Esophagus squamous epithelium (tissue), 5 donors: ENCODE results near the gene THUMPD3. TPM values are rescaled to one million over a fixed set of nuclear protein-coding genes. Genes with fewer than 3 reads are reported as not detected.

Experiments used
- DNase-seq: peaks from one replicate; lab custom pipeline; 2025; lab: John Stamatoyannopoulos, UW
- H3K27ac ChIP-seq, 4 donors: fragments of 200-600 bp; sonication (generic); one replicate each; pipeline ENCODE4 v1.5.1; 2016 to 2019; ENCODE audit warnings: mild to moderate bottlenecking in 1 of 4
- H3K27me3 ChIP-seq, 4 donors: fragments of 200-600 bp; sonication (generic); 1 replicate in 3 of 4; 2 replicates in 1 of 4; pipeline versions ENCODE4 v1.5.1 to v1.6.0; 2017 to 2021; ENCODE audit warnings: antibody characterized with exemption in 1 of 4
- H3K36me3 ChIP-seq, 3 donors: fragments of 200-600 bp; sonication (generic); one replicate each; pipeline ENCODE4 v1.5.1; 2016 to 2019
- H3K4me1 ChIP-seq, 3 donors: fragments of 200-600 bp; sonication (generic); one replicate each; pipeline ENCODE4 v1.5.1; 2017 to 2019
- H3K4me3 ChIP-seq, 4 donors: fragments of 200-600 bp; sonication (generic); 1 replicate in 3 of 4; 2 replicates in 1 of 4; pipeline ENCODE4 v1.5.1; 2016 to 2019; ENCODE audit warnings: mild to moderate bottlenecking in 2 of 4, moderate library complexity in 1 of 4
- H3K9me3 ChIP-seq, 3 donors: fragments of 200-600 bp; sonication (generic); one replicate each; pipeline ENCODE4 v1.5.1; 2016 to 2019
- POLR2A ChIP-seq, 4 donors: fragments of 450-650 bp; IDR thresholded peaks; one replicate each; pipeline ENCODE4 v1.6.1; 2017; ENCODE audit warnings: antibody characterized with exemption in 4 of 4, mild to moderate bottlenecking in 4 of 4, moderate library complexity in 3 of 4
- WGBS, 2 donors: methylation state at CpG; one replicate each; pipeline ENCODE4 v1.1.5; 2018; 5-methylcytosine and 5-hydroxymethylcytosine counted together
- intact Hi-C: fragments of 100-400 bp; cut with DNase I; formaldehyde crosslinking; loops from one replicate; pipeline ENCODE4 v1.15.0; 2022
- total RNA-seq, 4 donors: library from RNA; depleted of rRNA; stranded (reverse); fragments of >200 nt; gene quantifications; one replicate each; pipeline ENCODE4 v1.1.0, GENCODE V29; 2016
- TF ChIP-seq, protein P1 (sequence below), 6 experiments: fragments of 450-650 bp in 4 of 6; fragments of 200-600 bp in 2 of 6; sonication (generic) in 2 of 6; IDR thresholded peaks; one replicate each; pipeline ENCODE4 v1.5.1; 2016 to 2019; ENCODE audit warnings: antibody characterized with exemption in 6 of 6, mild to moderate bottlenecking in 4 of 6, moderate library complexity in 4 of 6
- donor health status: DM: yes; HTN: yes; CAD: no.

The THUMPD3 gene
- total RNA-seq, 4 donors from 2014 or later, result 18.9 to 32.8 (median 31.1) TPM

DNA sequence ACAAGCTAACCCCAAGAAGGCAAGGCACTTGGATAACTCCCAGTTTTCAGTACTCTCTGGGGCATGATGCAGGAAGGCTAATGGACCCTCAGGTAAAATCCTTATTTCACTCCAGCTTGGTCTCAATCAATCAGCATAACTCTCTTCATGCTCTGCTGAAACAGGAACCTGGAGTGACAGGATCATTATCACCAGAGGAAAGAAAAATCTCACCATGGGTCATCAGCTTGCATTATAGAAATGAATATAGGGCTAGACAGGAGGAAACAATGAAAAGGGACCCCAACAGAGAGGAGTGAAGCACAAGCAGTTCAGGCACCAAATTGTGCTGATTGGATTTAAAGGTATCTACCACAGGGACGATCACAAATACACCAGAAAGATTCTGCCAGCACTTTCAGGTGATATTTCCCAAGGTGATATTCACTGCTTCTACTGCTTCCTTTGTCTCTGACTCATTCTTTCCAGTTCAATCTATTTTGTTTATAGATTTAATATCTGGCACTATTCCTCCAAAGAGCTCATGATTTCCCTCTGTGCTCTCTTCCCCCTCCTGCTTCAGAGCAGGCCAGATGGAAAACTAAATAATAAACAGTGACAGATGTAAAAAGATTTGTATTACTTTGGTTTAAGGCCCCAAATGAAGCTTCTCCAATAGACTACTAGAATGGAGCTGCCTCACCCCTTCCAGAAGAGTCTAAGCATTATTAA, 22.9 kb upstream of the THUMPD3 start:
- TF ChIP-seq, protein P1, sequence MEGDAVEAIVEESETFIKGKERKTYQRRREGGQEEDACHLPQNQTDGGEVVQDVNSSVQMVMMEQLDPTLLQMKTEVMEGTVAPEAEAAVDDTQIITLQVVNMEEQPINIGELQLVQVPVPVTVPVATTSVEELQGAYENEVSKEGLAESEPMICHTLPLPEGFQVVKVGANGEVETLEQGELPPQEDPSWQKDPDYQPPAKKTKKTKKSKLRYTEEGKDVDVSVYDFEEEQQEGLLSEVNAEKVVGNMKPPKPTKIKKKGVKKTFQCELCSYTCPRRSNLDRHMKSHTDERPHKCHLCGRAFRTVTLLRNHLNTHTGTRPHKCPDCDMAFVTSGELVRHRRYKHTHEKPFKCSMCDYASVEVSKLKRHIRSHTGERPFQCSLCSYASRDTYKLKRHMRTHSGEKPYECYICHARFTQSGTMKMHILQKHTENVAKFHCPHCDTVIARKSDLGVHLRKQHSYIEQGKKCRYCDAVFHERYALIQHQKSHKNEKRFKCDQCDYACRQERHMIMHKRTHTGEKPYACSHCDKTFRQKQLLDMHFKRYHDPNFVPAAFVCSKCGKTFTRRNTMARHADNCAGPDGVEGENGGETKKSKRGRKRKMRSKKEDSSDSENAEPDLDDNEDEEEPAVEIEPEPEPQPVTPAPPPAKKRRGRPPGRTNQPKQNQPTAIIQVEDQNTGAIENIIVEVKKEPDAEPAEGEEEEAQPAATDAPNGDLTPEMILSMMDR (IDR thresholded peaks at IDR 0.05), result no peak
- no peak for TF ChIP-seq POLR2A (IDR thresholded peaks at IDR 0.05)
- WGBS, 2 donors, result 41 to 60% methylated on average over 1 of the region's 1 CpG
- intact Hi-C loops, result no loop called here
- Histone ChIP-seq H3K27me3 (no peaks in the 10 kb centered on the region), H3K4me3 (no peak overlapping the region), H3K27ac (no peak overlapping the region), H3K36me3 (no peaks in the 10 kb centered on the region), H3K4me1 (peaks cover 0 to 10% (median 6%) of the 10 kb centered on the region in 3 donors), H3K9me3 (no peaks in the 10 kb centered on the region)
- DNase-seq, result no peak

DNA sequence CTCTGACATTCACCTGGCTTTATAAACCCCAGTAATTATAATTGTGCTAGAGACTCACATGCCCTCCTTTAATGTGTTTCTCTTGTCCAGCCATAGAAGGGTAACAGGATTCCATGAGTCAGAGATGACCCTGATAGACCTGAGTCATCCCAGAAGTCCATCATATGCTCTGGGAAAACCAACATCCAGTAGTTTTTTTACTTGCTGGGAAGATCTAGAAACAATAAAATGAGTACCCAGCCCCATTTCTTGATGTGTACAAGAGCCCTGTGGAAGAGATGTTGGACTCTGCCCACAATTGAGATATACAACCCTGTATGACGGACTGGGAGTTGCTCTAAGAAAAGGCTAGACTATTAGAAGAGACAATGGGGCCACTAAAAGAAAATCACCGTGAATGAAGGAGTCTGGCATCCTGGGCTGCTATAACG, 22.4 kb upstream of the THUMPD3 start:
- H3K27me3 ChIP-seq, result no peaks in the 10 kb centered on the region
- H3K4me1 ChIP-seq, result peaks cover 0 to 10% (median 6%) of the 10 kb centered on the region in 3 donors
- no peak overlapping the region for H3K27ac ChIP-seq
- no peak overlapping the region for H3K4me3 ChIP-seq
- DNase-seq, result no peak
- intact Hi-C loops, result no loop called here
- no peak for TF ChIP-seq POLR2A (IDR thresholded peaks at IDR 0.05)
- WGBS, 2 donors, result 96 to 98% methylated on average over 3 of the region's 3 CpGs
- no peaks in the 10 kb centered on the region for H3K9me3 ChIP-seq
- no peaks in the 10 kb centered on the region for H3K36me3 ChIP-seq

DNA sequence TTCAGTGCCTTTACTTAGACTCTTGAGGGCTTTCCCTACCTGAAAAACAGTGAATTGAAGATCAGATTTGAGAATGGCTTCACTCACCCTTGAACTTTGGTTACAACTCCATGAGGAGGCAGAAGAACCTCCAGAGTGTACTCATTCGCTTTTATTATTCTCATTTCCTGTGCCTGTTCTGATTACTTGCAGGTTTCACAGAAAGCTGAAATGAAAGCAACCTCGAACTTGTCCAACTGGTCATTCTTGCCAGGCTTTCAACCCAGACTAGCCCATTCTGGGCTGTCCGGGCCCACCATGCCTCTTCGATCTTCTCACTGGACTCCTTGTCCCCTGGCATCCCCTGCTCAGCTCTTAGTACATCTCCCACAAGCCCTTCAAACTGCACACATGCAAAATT, 20.2 kb upstream of the THUMPD3 start:
- no peaks in the 10 kb centered on the region for H3K9me3 ChIP-seq
- H3K27ac ChIP-seq, result no peak overlapping the region
- WGBS, 2 donors, result 80% methylated on average over 4 of the region's 4 CpGs
- peaks cover 0 to 19% (median 6%) of the 10 kb centered on the region in 3 donors for H3K4me1 ChIP-seq
- H3K27me3 ChIP-seq, result no peaks in the 10 kb centered on the region
- no peak for DNase-seq
- no peak overlapping the region for H3K4me3 ChIP-seq
- no peak for TF ChIP-seq POLR2A (IDR thresholded peaks at IDR 0.05)
- TF ChIP-seq, protein P1 (IDR thresholded peaks at IDR 0.05), result no peak
- no peaks in the 10 kb centered on the region for H3K36me3 ChIP-seq
- intact Hi-C loops, result no loop called here

DNA sequence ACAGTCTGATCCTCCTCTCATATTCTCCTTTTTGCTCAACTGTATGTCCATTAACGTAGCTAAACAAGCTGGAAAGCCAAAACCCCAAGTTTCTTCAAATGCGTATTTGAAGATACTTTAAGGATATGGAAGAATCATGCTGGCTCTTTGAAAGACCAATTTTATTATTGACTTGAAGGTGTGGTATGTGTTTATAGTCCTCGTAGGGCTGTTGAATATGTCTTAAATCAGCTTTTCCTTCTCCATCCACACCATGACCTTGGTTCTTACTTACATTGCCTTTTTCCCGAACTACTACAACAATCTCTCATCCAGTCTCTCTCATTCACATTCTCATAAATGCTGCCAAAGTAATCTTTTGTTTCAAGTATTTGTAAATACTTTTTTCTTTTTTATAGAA, 19.7 kb upstream of the THUMPD3 start:
- no peak for TF ChIP-seq POLR2A (IDR thresholded peaks at IDR 0.05)
- TF ChIP-seq, protein P1 (IDR thresholded peaks at IDR 0.05), result no peak
- no peaks in the 10 kb centered on the region for H3K27me3 ChIP-seq
- H3K27ac ChIP-seq, result no peak overlapping the region
- DNase-seq, result no peak
- peaks cover 0 to 24% (median 6%) of the 10 kb centered on the region in 3 donors for H3K4me1 ChIP-seq
- no peaks in the 10 kb centered on the region for H3K9me3 ChIP-seq
- 66 to 71% methylated on average over 4 of the region's 4 CpGs for WGBS, 2 donors
- intact Hi-C loops, result no loop called here
- no peaks in the 10 kb centered on the region for H3K36me3 ChIP-seq
- H3K4me3 ChIP-seq, result no peak overlapping the region

DNA sequence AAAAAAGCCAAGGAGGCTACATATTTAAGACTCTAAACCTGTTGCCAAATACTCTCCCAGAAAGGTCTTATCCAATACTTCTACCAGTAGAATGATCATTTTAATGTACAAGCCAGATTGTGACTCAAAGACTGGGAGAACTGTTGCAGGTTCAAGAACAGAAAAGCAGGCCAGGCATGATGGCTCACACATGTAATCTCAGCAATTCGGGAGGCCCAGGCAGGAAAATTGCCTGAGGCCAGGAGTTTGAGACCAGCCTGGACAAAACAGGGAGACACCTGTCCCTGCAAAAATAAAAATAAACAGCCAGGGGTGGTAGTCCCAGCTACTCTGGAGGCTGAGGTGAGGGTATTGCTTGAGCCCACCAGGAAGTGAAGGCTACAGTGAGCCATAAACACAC, 17.8 kb upstream of the THUMPD3 start:
- DNase-seq, result no peak
- no peaks in the 10 kb centered on the region for H3K9me3 ChIP-seq
- H3K4me3 ChIP-seq, result no peak overlapping the region
- no peaks in the 10 kb centered on the region for H3K27me3 ChIP-seq
- WGBS, 2 donors, result 0 to 42% methylated on average over 1 of the region's 1 CpG
- no peak overlapping the region for H3K27ac ChIP-seq
- peaks cover 9 to 38% (median 14%) of the 10 kb centered on the region in 3 donors for H3K4me1 ChIP-seq
- intact Hi-C loops, result no loop called here
- TF ChIP-seq POLR2A (IDR thresholded peaks at IDR 0.05), result no peak
- TF ChIP-seq, protein P1 (IDR thresholded peaks at IDR 0.05), result no peak
- H3K36me3 ChIP-seq, result no peaks in the 10 kb centered on the region
